Measurements from ENCODE around the gene HBS1L.
A peak's percentile ranks its signal among the peaks of the same experiment; 100 is the strongest.

Gene HBS1L

GRCh38 chr6:135008941-135009290, 45.7 kb downstream of the HBS1L start:
- no peaks in the 10 kb centered on the region for H3K27me3 Mint-ChIP-seq
- H3K36me3 Mint-ChIP-seq (ENCODE audit: low read depth) = peaks cover 20% of the 10 kb centered on the region
- DNase-seq = no peak
- ATAC-seq = no peak
- H3K27ac Mint-ChIP-seq = peak overlapping the region; percentile 85
- no peaks in the 10 kb centered on the region for H3K9me3 Mint-ChIP-seq
- peaks cover 21% of the 10 kb centered on the region for H3K4me1 Mint-ChIP-seq
- H3K4me3 Mint-ChIP-seq = no peak overlapping the region

DNA sequence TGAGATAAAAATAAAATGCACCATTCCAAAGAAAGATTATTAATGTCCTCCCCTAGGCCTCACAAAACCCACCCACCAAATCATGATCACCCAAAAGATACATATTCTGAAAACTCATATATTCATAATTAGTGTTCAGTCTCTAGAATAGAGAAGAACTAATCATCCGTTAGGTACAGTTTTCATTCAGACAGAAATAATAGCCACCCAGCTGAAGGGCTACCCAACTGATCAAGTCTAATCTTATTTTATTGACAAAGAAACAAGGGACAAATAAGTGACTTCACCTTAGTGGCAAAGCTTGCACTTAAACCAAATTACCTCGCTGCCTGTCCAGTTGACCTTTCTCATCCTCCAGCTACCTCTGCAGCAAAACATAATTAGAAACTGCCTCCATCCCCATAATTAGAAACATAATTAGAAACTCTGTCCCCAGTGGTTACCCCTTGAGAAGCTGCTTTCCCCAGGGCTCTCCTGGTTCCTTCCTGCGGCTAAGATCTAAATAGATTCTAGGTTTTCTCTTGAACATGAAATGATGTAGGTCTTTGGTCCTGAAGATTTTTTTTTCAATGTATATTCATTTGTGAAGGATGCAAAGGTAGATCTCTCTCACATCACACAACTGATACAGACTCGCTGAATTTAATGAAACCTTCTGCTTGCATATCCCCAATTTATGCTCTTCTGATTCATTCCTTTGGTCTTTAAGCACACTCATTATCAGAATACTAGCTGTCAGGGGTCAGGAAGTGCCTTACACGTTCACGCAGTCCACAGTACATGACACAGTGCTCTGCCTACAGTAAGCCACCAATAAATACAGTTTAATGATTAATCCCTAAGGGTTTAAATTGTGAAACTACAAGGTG, 46.3 kb downstream of the HBS1L start:
- peak; percentile 95 for ATAC-seq
- no peak for DNase-seq
- Mint-ChIP-seq H3K27me3 (no peaks in the 10 kb centered on the region), H3K4me1 (peaks cover 16% of the 10 kb centered on the region), H3K4me3 (peak overlapping the region; percentile 27), H3K9me3 (no peaks in the 10 kb centered on the region), H3K36me3 (ENCODE audit: low read depth) (peaks cover 20% of the 10 kb centered on the region), H3K27ac (peak overlapping the region; percentile 85)

GRCh38 chr6:135006386-135006914, 48.2 kb downstream of the HBS1L start:
- no peaks in the 10 kb centered on the region for H3K9me3 Mint-ChIP-seq
- DNase-seq (no peak), ATAC-seq (no peak)
- no peaks in the 10 kb centered on the region for H3K27me3 Mint-ChIP-seq
- no peak overlapping the region for H3K27ac Mint-ChIP-seq
- peaks cover 9% of the 10 kb centered on the region for H3K4me1 Mint-ChIP-seq
- peaks cover 15% of the 10 kb centered on the region for H3K36me3 Mint-ChIP-seq (ENCODE audit: low read depth)
- no peak overlapping the region for H3K4me3 Mint-ChIP-seq

DNA sequence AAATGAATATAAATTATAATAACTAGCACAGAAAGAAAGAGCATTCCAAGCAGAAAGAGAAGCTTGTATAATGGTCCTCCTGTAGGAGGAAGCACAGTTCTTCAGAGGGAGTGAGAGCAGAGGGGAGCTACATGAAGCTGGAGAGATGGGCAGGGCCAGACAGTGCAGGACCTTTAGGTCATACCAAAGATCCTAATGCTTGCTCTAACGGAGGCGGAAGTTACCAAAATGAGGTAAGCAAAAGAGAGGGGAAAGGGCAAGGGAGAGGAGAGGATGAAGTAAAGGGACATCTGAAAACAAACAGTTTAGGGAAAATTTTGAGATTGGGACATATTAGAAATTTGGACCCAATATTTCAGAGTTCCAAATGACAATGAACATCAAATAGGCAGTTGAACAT, 50.2 kb downstream of the HBS1L start:
- H3K36me3 Mint-ChIP-seq (ENCODE audit: low read depth) = peaks cover 15% of the 10 kb centered on the region
- H3K9me3 Mint-ChIP-seq = no peaks in the 10 kb centered on the region
- H3K27me3 Mint-ChIP-seq = no peaks in the 10 kb centered on the region
- DNase-seq = no peak
- peaks cover 7% of the 10 kb centered on the region for H3K4me1 Mint-ChIP-seq
- no peak for ATAC-seq
- H3K4me3 Mint-ChIP-seq = no peak overlapping the region
- no peak overlapping the region for H3K27ac Mint-ChIP-seq

GRCh38 chr6:135002974-135003703, 51.5 kb downstream of the HBS1L start:
- DNase-seq (no peak), ATAC-seq (peak; percentile 90)
- Mint-ChIP-seq H3K27me3 (no peaks in the 10 kb centered on the region), H3K36me3 (ENCODE audit: low read depth) (peaks cover 13% of the 10 kb centered on the region), H3K9me3 (no peaks in the 10 kb centered on the region), H3K4me1 (peaks cover 12% of the 10 kb centered on the region), H3K4me3 (no peak overlapping the region), H3K27ac (peak overlapping the region; percentile 58)

- Mint-ChIP-seq H3K36me3 (ENCODE audit: low read depth) (peaks cover 14% of the 10 kb centered on the region), H3K9me3 (no peaks in the 10 kb centered on the region), H3K27ac (no peak overlapping the region), H3K27me3 (no peaks in the 10 kb centered on the region), H3K4me3 (no peak overlapping the region), H3K4me1 (peaks cover 20% of the 10 kb centered on the region)
- ATAC-seq (no peak), DNase-seq (no peak)
Observed at GRCh38 chr6:135002229-135002844, 52.3 kb downstream of the HBS1L start.

DNA sequence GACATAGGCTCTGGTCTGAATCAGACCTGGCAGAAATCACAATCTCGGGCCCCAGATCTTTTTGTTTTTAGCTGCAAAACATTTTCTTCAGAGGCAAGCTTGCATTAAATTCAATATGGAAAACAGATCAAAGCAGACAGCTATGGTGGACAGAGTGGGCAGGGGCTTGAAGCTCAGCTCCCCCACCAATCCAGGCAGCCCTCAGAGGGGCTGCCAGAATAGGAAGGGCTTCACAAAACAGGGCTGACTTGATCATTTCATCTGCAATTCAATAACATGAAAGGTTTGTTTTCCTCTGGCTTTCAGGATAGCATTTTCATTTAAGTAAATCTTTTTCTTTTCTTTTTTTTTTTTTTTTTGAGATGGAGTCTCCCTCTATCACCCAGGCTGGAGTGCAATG, 55.5 kb downstream of the HBS1L start:
- Mint-ChIP-seq H3K4me3 (no peak overlapping the region), H3K9me3 (no peaks in the 10 kb centered on the region), H3K27ac (no peak overlapping the region), H3K36me3 (ENCODE audit: low read depth) (peaks cover 38% of the 10 kb centered on the region), H3K4me1 (peaks cover 29% of the 10 kb centered on the region), H3K27me3 (no peaks in the 10 kb centered on the region)
- DNase-seq (no peak), ATAC-seq (no peak)

DNA sequence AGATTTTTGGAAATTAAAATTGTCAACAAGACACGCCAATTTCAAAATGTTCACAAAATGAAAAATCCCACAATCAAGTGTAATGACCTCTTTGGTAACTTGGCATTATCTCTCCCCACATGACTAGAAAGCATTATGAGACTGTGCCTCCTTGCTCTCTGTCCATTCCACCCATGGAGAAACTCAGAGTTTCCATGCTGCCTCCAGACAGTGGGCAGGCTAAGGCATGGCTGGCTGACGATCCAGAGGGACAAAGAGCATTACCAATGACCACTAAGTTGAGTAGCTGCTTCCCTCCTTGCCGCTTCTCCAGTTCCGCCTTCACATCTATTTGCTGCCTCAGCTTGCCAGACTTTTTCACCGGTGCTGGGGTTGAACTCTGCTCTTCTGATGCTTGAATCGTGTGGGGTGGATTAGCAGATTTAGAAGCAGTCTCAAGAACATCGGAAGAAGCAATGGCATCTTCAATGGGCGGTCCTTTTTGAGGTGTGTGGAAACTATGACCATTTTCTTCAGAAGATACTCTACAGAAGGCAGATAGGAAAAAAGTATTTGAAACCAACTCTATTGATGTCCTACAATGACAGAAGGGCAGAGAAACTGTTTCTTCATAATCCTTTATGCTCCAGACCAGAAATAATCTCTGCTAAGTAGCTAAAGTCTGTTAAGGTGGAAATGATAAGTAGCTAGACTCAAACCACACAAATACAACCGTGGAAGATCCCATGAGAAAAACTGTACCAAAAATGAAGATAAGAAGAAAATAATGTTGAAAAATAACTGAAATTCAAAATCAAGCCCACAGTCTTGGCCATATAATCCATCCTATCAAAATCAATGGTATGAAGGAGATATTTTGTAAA, 57.3 kb downstream of the HBS1L start:
- peak; percentile 73 for ATAC-seq

GRCh38 chr6:134995536-134995935, 59.1 kb downstream of the HBS1L start:
- peaks cover 37% of the 10 kb centered on the region for H3K36me3 Mint-ChIP-seq (ENCODE audit: low read depth)
- no peak overlapping the region for H3K4me3 Mint-ChIP-seq
- H3K27me3 Mint-ChIP-seq = no peaks in the 10 kb centered on the region
- no peaks in the 10 kb centered on the region for H3K9me3 Mint-ChIP-seq
- ATAC-seq = no peak
- no peak overlapping the region for H3K27ac Mint-ChIP-seq
- peaks cover 22% of the 10 kb centered on the region for H3K4me1 Mint-ChIP-seq
- DNase-seq = no peak

More for the DNA sequence above, 57.3 kb downstream of the HBS1L start:
- DNase-seq = no peak
- Mint-ChIP-seq H3K9me3 (no peaks in the 10 kb centered on the region), H3K27ac (peak overlapping the region; percentile 84), H3K36me3 (ENCODE audit: low read depth) (peaks cover 44% of the 10 kb centered on the region), H3K4me1 (peaks cover 23% of the 10 kb centered on the region), H3K4me3 (peak overlapping the region; percentile 3), H3K27me3 (no peaks in the 10 kb centered on the region)

DNA sequence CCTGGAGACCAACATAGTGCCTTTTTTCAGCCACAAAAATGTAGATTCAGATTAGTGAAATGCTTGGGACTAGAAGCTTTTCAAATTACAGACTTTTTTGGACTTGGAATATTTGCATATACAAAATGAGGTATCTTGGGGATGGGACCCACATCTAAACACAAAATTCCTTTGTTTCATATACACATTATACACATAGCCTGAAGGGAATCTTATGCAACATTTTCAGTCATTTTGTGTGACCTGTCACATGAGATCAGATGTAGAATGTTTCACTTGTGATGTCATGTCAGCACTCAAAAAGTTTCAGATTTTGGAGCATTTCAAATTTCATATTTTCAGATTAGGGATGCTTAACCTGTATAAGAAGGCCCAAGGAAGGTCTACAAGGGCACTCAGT, 60.2 kb downstream of the HBS1L start:
- Mint-ChIP-seq H3K9me3 (no peaks in the 10 kb centered on the region), H3K27me3 (no peaks in the 10 kb centered on the region), H3K4me1 (peaks cover 22% of the 10 kb centered on the region), H3K4me3 (no peak overlapping the region), H3K27ac (no peak overlapping the region), H3K36me3 (ENCODE audit: low read depth) (peaks cover 42% of the 10 kb centered on the region)
- no peak for DNase-seq
- no peak for ATAC-seq

DNA sequence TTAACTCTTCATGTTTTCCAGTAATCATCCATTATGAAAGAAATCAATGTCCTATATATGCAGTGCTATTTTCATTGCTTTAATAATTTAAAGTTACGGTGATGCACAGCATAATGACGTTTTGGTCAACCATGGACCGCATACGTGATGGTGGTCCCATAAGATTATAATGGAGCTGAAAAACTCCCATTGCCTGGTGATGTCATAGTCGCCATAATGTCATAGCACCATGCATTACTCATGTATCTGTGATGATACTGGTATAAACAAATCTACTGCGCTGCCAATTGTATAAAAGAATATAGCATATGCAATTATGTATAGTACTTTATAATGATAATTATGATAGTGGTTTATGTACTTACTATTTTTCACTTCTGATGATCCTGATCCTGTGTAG, 62.5 kb downstream of the HBS1L start:
- Mint-ChIP-seq H3K4me3 (no peak overlapping the region), H3K36me3 (ENCODE audit: low read depth) (peaks cover 47% of the 10 kb centered on the region), H3K4me1 (peaks cover 7% of the 10 kb centered on the region), H3K27ac (no peak overlapping the region), H3K27me3 (no peaks in the 10 kb centered on the region), H3K9me3 (no peaks in the 10 kb centered on the region)
- DNase-seq = no peak
- no peak for ATAC-seq

GRCh38 chr6:134990262-134990661, 64.4 kb downstream of the HBS1L start:
- DNase-seq = no peak
- Mint-ChIP-seq H3K4me1 (no peaks in the 10 kb centered on the region), H3K36me3 (ENCODE audit: low read depth) (peaks cover 35% of the 10 kb centered on the region), H3K27ac (no peak overlapping the region), H3K9me3 (no peaks in the 10 kb centered on the region), H3K27me3 (no peaks in the 10 kb centered on the region), H3K4me3 (no peak overlapping the region)
- ATAC-seq = no peak

DNA sequence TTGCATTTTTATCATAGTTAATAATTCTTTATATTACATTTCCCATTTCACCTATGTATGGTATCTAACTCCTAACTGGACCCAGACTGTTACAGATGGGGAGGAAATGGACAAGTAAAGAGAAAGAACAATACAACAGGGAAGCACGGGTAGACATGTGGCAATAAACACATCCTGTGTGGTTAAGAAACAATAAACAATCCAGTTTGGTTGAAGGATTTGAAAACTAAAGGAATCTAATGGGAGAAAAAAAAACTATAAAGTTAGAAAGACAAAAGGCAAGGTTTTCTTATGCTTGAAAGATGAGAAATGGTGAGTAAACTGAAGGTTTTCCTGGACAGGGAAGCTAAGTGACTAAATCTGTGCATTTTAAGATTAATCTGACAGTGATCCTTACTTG, 69.8 kb downstream of the HBS1L start:
- H3K36me3 Mint-ChIP-seq (ENCODE audit: low read depth) = peaks cover 50% of the 10 kb centered on the region
- H3K4me1 Mint-ChIP-seq = peaks cover 40% of the 10 kb centered on the region
- H3K9me3 Mint-ChIP-seq = no peaks in the 10 kb centered on the region
- no peaks in the 10 kb centered on the region for H3K27me3 Mint-ChIP-seq
- no peak for DNase-seq
- ATAC-seq = no peak
- H3K4me3 Mint-ChIP-seq = no peak overlapping the region
- no peak overlapping the region for H3K27ac Mint-ChIP-seq

- H3K27me3 Mint-ChIP-seq = no peaks in the 10 kb centered on the region
- peaks cover 49% of the 10 kb centered on the region for H3K4me1 Mint-ChIP-seq
- peaks cover 51% of the 10 kb centered on the region for H3K36me3 Mint-ChIP-seq (ENCODE audit: low read depth)
- ATAC-seq (no peak), DNase-seq (no peak)
- H3K4me3 Mint-ChIP-seq = no peak overlapping the region
- H3K27ac Mint-ChIP-seq = peak overlapping the region; percentile 0
- H3K9me3 Mint-ChIP-seq = no peaks in the 10 kb centered on the region
Observed at GRCh38 chr6:134983823-134984222, 70.8 kb downstream of the HBS1L start.

All from activated naive CD8-positive, alpha-beta T cell treated with anti-CD3 and anti-CD28 coated beads, Interleukin-2, amount 50 U/mL, for 24 hours (primary cell).